Prostate gland (tissue), 2 donors: ENCODE measurements around the gene SF3A2.

Source experiments
- POLR2AphosphoS5 ChIP-seq: sonication (generic); formaldehyde crosslinking; IDR thresholded peaks from one replicate; pipeline ENCODE4 v1.6.1; 2017; ENCODE audit warnings: antibody characterized with exemption
- TF ChIP-seq, protein P1 (sequence below), 4 experiments: fragments of 200-600 bp in 2 of 4; fragments of 450-650 bp in 2 of 4; sonication (generic) in 2 of 4; IDR thresholded peaks; 1 replicate in 3 of 4; 2 replicates in 1 of 4; pipeline ENCODE4 v1.5.1; 2016 to 2019; ENCODE audit warnings: antibody characterized with exemption in 4 of 4, mild to moderate bottlenecking in 2 of 4, moderate library complexity in 2 of 4

DNA sequence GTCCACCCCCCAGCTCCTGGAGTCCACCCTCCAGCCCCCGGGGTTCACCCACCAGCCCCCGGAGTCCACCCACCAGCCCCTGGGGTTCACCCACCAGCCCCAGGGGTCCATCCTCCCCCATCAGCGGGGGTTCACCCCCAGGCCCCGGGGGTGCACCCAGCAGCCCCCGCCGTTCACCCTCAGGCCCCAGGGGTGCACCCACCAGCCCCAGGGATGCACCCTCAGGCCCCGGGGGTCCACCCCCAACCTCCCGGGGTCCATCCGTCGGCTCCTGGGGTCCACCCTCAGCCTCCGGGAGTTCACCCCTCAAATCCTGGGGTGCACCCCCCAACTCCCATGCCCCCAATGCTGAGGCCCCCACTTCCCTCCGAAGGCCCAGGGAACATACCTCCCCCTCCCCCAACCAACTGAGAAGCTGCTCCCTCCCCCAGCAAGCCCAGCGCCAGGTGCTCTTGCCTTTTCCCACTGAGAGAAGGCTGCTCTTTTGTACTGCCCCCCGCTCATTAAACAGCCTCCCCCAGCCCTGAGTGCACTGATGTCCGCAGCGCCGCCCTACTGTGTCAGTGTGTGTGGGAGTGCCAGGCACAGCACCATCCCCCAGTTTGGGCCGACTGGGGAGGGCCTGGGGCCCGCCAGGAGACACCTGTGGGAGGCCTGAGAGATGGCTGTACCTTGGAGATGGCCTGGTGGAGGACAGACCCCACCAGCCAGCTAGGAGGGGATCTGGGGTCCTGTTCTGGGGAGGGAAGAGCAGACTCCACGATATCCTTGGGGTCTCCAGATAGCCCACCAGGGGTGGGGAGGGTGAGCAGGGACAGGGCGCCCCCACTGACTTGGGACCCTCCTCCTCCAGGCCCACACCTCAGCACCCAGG lies 11.7 kb downstream of the SF3A2 start:
- TF ChIP-seq, protein P1, sequence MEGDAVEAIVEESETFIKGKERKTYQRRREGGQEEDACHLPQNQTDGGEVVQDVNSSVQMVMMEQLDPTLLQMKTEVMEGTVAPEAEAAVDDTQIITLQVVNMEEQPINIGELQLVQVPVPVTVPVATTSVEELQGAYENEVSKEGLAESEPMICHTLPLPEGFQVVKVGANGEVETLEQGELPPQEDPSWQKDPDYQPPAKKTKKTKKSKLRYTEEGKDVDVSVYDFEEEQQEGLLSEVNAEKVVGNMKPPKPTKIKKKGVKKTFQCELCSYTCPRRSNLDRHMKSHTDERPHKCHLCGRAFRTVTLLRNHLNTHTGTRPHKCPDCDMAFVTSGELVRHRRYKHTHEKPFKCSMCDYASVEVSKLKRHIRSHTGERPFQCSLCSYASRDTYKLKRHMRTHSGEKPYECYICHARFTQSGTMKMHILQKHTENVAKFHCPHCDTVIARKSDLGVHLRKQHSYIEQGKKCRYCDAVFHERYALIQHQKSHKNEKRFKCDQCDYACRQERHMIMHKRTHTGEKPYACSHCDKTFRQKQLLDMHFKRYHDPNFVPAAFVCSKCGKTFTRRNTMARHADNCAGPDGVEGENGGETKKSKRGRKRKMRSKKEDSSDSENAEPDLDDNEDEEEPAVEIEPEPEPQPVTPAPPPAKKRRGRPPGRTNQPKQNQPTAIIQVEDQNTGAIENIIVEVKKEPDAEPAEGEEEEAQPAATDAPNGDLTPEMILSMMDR (IDR thresholded peaks at IDR 0.05), result no peak
- TF ChIP-seq POLR2AphosphoS5, result no peak
